GM19351 (cell line): ENCODE results near the gene HLTF.
"Not testable (repeated sequence)": the region's sequence is repeated elsewhere in the genome, so short reads cannot be mapped to it uniquely, and the experiment has no call there.

Experiments used
- ATAC-seq: cut with Tn5 transposase; IDR thresholded peaks from one replicate; pipeline ENCODE4 v1.9.1; 2021; ENCODE audit warnings: mild to moderate bottlenecking, moderate library complexity; ENCODE audit not compliant: unreplicated experiment

Gene HLTF

DNA sequence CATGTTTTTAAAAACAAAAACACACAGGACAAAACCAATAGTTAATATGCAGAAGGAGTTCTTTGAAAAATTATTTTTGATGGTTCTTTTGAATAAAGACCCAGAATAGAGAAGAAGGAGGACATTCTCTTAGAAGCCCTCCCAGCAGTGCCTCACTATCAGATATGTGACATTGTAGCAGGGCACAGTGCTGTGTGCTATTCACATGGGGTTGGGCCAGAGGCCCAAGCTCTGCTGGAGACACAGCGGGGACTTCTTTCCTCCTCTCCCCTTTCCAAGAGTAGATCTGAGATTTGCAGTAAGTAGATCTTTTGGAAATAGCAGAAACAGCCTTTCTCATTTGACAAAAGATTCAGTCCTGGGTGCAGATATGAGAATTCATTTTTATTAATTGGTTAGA, 88.7 kb downstream of the HLTF start:
- ATAC-seq = no peak

- ATAC-seq = no peak
Measured at GRCh38 chr3:148992635-148993255, 93.6 kb downstream of the HLTF start.

DNA sequence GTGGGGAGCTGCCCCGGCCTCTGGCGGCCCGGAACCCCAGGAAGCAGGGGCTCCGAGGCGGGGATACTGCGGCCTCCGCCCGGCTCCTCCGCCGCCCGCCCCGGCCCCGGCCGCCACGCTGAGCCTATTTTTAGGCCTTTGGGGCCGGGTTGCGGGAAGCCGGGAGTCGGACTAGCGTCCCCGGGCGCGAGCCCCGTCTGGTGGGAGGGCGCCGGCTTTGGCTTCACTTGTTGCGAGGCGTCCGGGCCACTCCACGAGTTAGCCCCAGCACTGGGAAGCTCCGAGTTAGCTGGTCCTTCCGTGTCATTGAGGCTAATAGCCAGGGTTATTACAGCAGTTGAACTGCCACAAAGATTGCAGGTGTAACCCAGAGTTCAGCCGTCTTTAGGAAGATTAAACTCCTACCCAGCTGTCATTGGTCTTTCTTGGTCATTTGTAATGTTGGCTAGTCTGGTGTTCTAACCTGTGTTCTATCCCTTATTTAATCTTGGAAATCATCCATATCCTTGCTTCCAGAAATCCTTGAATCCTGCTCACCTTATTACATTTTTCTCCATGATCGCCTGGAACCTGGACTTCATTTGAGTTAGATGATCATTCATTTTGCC, 94.2 kb downstream of the HLTF start:
- peak; percentile 31 for ATAC-seq

- ATAC-seq = peak; percentile 86
Measured at GRCh38 chr3:148991219-148992026, 94.9 kb downstream of the HLTF start, which contains the start of gene GYG1. GYG1 (plus strand) TSS chr3:148991540; CDS start chr3:148991641, 101 bp downstream.

DNA sequence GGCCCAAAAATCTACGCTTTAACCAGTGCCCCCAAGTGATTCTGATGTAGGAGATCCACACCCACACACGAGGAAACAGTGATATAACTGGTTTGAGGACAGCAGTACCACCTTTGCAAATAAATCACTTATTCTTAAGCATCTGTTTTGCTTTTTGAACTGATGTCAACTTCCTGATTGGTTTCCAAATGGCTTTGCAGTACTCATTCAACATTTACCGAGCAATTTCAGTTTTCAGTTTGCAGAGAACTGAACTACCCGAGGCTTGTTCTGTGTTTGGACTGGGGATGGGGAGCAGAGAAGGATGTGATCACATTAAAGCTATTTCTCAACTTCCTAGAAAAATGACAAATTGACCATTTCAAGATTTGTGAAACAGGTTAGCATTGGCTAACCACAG, 96.1 kb downstream of the HLTF start:
- ATAC-seq = no peak

DNA sequence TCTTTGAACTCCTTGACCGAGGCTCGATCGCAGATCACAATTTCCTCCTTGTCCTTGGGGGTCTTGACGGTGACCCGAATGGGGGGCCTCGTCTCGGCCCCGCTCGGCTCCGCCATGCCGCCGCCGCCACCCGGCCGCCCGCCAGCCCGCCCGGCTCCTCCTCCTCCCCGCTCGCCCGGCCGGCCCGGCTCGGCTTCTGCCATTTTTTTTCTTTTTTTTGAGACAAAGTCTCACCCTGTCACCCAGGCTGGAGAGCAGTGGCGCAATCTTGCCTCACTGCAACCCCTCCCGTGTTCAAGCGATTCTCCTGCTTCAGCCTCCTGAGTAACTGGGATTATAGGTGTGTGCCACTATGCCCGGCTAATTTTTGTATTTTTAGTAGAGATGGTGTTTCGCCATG, 98.8 kb downstream of the HLTF start:
- not testable (repeated sequence) for ATAC-seq

DNA sequence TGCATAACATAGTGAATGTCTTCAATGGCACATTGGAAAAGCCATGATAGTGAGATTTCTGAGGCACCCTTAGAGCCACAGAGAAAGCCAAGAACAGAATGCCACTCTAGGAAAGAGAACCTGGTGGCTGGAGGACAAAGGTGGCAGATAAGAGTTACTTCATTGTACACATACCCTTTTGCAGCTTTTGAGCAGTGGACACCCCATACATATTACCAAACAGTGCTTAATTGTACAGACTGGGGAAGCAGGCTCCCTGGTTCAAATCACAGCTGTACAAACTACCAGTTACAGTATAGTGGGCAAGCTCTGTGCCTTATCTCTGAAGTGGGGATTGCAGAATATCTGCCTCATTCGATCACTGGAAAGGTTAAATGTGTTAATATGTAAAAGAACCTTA, 105.1 kb downstream of the HLTF start:
- ATAC-seq = no peak
